VCaP (cell line): ENCODE data around the gene SH3PXD2B.

ENCODE experiments used
- H3K27ac ChIP-seq: fragments of 450-650 bp; 2 replicates; pipeline ENCODE4 v1.5.1; 2017
- CTCF ChIP-seq: fragments of 450-650 bp; conservative IDR thresholded peaks from 2 replicates; pipeline ENCODE4 v1.5.1; 2017; ENCODE audit warnings: mild to moderate bottlenecking, moderate library complexity

The SH3PXD2B gene

GRCh38 chr5:172444626-172445365 is 9.5 kb downstream of the SH3PXD2B start:
- TF ChIP-seq CTCF, result no peak
- H3K27ac ChIP-seq, result no peak overlapping the region

DNA sequence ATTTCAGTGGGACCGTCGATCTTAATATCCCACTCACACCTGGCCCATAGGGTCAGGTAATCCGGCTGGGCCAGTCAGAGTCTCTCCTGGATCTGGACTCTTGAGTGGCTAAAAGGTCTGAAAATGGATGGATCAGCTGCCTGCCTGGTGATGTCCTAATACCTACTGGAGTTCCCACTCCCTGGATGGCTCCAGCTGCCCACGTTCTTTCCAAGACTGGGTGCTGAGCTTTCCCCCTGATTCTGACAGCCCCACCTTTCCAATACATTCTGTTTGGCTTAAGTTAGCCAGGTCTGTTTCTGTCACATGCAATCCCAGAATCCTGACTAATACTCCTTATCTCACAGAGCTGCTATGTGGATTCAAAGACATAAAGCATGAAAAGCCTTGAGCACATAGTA is 10.2 kb downstream of the SH3PXD2B start:
- no peak for TF ChIP-seq CTCF
- H3K27ac ChIP-seq, result no peak overlapping the region

- H3K27ac ChIP-seq, result no peak overlapping the region
- no peak for TF ChIP-seq CTCF
Measured at GRCh38 chr5:172443441-172444109, 10.8 kb downstream of the SH3PXD2B start.

DNA sequence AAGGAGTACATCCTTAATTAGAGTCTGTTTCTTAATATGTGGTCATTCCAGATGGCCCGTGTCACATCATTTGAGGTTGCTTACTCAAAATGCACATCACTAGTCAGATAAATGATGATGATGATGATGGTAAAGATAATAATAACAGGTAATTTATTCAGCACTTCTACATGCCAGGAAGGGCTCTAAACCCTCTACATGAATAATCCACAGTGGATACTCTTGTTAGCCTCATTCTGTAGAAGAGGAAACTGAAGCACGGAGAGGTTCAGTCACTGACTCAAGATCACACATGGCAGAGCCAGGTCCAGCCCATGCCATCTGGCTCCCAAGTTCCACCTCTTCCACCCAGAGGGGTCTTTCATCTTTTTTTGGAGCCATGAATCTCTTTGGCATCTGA is 11.7 kb downstream of the SH3PXD2B start:
- TF ChIP-seq CTCF, result no peak
- no peak overlapping the region for H3K27ac ChIP-seq

DNA sequence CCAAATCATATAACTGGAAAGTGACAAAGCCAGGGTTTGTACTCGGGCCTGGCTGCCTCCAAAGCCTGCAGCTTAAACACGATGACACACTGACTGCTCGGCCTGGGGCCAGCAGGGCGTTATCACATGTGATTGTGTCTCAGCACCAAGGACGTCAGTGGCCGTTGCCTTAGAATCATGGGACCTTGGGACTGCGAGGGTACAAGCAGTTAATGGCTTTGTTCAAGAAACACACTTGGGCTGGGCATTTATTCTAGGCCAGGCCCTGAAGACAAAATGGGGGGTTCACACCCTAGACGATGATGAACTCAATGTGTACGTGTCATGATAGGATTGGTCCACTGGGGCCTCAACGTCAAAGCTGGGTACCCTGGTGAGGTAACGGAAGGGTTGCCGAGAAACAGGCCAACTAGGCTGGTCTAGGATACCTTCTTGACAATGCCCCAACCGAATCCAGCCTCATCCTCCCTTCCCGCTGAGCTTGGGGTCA is 13.0 kb downstream of the SH3PXD2B start:
- no peak overlapping the region for H3K27ac ChIP-seq
- no peak for TF ChIP-seq CTCF

DNA sequence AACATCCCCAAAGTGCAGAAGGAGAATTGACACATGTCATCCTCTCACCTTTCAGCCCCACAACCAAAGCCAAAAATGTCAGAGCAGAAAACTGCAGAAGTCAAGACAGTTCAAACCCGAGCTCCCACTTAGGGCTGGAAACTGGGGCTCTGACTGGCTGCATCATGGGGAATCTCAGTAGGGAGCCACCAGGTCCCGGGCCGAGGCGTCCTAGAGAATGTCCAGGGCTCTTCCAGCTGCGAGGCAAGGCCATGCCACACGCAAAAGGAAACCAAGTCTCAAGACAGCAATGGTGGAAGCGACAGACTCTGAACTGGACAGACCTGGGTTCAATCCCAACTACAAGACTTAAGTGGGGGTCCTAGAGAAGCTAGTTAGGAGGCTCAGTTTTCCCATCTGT is 13.8 kb downstream of the SH3PXD2B start:
- no peak for TF ChIP-seq CTCF
- no peak overlapping the region for H3K27ac ChIP-seq

GRCh38 chr5:172439785-172440477 is 14.4 kb downstream of the SH3PXD2B start:
- TF ChIP-seq CTCF, result no peak
- no peak overlapping the region for H3K27ac ChIP-seq
